HG03571 (cell line): ENCODE data around the gene FANCD2.
"Not testable (repeated sequence)": the region's sequence is repeated elsewhere in the genome, so short reads cannot be mapped to it uniquely, and the experiment has no call there.

Experiments
- ATAC-seq: cut with Tn5 transposase; IDR thresholded peaks from one replicate; pipeline ENCODE4 v1.9.1; 2021; ENCODE audit not compliant: unreplicated experiment

The FANCD2 gene

DNA sequence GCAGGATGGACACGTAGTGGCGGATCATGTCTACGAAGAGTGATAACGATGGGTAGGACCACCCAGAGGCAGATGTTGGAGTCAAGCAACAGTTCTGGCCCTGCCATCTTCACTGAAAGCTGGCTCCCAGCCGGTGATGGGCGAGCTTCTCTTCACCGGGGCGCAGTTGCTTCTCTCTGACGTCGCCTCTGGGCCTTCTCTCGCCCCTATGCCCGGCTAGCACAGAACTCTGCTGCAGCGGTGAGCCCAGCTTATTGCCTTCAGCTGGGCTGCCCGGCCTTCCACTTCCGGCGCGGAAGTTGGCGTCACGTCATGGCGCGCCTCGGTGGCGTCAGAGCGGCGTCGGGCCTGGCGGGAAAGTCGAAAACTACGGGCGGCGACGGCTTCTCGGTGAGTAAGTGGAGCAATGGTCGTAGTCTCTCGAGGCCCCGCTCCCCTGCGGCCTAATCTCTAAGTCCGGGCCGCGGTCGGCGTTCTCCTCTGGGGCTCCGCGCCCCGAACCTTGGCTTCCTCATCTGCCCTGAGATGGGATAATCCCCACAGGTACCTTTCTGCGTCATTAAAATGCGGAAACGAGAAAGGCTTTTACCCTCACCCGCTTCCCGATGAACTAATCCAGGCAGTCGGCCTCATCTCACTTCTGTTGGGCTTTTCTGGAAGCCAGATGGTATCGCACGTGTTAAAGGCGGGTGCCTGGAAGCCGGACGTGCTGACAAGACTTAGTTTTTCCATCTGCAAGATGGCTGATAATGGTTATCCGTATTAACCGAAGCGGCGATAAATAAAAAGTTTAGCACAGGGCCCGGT is at the start of gene FANCD2:
TSS of gene FANCD2 (plus strand) at position 354 of the 807 bp plus-strand sequence. CDS start 2,221 bp downstream, outside the sequence.
- peak; percentile 76 for ATAC-seq

DNA sequence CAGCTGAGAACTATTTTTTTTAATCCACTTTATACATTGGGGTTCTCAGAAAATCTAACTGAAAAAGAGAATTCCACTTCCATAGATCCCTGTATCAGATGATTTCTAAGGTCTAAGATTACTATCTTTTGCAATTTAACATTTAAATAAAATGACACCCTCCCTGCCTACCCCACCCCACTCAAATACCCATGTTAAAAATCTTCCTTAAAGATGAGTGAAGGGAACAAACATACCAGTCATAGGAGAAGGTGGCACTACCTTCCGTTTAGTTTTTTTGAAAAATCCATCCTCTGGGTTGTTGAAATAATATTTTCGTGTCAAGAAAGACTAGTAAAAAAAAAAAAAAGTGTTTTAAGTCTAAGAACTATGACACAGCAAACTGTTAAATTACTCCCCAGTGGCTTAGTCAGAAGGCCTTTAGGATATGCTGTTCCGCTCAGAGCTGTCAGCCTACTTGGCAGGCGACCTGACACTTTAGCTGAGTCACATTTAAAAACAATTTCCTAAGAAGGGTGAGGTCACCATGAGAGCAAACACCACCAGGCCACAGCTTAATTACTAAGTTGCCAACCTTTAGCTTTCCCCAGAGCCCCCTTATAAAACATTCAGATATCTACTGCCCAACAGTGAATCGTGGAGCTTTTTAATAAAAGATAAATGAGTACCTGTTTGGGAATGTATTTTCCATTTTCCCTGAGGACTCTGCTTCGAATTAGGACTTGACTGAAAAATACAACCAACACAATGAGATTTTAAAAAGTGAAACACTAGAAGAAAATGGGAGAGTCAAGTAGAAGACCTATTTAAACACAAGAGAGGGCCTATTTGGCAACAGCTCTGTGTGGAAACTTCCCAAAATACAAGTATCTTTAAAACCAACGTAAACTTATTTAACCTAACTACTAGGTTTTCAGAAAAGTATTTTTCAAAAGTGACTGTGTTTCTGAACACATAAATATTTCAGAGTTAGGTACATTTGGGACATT is 49.2 kb upstream of the FANCD2 start:
- no peak for ATAC-seq

DNA sequence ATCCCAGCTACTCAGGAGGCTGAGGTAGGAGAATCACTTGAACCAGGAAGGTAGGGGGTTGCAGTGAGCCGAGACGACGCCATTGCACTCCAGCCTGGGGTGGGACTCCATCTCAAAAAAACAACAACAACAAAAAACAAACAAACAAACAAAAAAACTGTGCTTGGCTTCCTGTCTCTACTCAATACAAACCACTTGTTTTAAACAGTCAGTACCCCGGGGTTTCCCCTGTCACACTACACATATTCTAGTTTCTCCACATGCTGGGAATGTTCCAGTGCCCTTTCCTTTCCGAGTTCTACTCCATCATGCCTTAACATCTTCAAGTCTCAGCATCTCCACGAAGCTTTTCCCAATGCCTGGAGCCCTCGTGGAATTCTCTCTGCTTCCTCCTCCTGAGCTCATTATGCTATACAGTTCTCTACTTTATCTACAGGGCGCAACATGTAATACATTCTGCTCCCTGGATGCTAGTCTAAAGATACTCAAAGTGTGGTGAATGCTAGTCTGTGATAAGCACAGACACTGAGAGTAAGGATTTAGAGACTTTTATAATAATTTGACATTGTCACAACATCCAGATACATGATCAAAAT is 47.4 kb upstream of the FANCD2 start:
- no peak for ATAC-seq

DNA sequence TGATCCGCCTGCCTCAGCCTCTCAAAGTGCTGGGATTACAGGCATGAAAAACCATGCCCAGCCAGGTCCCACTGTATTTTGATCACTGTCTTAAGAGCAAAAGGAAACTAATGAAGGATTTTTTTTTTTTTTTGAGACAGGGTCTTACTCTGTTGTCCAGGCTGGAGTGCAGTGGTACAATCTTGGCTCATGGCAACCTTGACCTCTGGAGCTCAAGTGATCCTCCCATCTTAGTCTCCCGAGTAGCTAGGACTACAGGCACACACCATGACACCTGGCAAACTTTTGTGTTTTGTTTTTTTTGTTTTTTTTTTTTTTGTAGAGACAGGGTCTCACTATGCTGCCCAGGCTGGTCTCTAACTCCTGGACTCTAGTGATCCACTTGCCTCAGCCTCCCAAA is 46.0 kb upstream of the FANCD2 start:
- no peak for ATAC-seq

DNA sequence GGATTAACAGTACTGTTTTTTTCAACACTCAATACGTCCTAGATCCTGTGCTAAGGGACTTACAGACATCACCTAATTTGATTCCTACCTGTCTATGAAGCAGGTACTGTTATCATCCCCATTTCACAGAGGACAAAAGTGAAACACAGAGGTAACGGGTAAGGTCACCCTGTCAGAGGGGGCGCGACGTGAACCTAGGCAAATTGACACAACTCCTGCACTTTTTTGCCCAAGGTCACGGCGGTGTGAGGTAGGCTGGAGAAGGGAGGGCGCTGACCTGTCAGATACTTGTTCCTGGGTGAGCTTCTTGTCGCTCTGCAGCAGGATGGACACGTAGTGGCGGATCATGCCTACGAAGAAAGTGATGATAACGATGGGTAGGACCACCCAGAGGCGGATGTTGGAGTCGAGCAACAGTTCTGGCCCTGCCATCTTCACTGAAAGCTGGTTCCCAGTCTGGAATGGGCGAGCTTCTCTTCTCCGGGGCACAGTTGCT is 40.0 kb upstream of the FANCD2 start:
- ATAC-seq = peak; percentile 25

DNA sequence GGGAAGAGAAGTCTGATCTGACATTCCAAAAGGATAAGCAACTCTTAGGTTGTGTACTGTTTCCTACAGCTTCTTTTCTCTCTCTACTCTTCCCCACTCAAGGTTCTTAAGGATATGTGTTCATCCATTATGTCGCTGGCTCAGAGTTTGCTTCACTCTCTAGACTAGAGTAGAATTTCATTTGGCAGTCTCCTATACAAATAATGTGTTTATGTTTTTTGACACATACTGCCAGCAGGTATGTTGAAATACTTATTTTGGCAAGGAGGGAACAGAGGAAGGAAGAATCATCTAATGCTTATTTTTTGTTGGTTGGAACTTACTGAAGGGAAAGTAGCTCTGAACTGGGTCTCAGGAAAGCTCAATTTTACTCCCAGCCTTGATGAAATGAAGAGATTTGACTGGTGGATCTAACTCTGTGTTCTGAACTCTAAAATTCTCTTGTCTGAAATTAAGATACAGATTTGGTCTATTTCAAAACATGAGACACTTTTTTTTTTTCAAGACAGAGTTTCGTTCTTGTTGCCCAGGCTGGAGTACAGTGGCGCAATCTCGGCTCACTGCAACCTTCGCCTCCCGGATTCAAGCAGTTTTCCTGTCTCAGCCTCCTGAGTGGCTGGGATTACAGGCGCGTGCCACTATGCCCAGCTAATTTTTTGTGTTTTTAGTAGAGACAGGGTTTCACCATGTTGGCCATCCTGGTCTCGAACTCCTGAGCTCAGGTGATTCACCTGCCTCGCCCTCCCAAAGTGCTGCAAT is 32.0 kb upstream of the FANCD2 start:
- ATAC-seq = no peak

DNA sequence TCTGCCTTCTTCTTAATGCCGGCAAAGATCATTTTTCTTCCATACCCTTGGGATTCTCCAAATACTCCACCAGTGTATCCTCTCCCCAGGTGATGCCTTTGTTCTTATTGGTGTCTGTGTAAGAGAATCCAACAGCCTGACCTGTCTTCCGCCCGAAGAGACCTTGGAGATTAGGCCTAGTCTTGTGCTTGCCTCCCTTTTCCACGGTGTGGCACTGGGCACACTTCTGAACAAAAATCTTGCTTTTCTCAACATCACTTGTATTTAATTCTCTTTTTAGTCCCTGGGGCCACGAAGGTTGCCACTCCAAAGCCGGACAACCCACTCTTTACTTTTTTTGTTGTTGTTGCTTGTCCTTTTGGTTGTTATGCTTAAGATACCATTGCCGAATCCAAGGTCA is 25.6 kb upstream of the FANCD2 start:
- ATAC-seq = no peak

DNA sequence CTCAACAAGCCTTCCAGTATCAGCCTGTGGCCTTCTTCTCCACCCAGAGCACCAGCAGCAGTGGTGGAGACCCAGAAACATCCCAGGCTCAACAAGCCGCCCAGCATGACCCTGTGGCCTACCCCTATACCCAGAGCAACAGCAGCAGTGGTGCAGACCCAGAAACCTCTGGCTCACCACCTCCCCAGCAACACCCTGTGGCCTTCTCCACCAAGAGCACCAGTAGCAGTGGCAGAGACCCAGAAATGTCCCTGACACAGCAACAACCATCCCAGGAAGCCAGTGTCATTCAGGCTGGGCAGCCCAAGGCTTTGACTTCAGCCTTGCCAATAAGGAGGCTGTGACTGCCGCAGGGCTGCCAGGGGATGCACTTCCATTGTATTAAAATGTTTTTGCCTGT is 23.3 kb upstream of the FANCD2 start:
- ATAC-seq = no peak

DNA sequence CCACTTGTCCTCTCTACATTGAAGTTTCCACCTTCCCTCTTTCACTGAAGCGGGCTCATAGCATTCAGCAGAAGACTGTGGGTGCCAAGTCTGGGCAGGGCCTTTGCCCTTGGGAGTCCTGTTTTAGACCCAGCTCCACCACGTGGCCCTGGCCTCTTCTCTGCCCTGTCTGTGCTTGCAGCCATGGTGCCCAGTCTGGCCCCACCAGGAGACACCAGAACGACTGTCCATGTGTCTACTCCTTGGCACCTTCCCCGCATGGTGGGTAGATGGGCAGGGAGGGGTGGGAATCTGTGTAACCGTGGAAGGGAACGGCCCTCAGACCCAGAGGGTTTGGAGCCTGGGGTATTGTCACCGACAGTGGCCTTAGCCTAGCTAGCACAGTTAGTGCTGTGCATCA is 21.7 kb upstream of the FANCD2 start:
- no peak for ATAC-seq

DNA sequence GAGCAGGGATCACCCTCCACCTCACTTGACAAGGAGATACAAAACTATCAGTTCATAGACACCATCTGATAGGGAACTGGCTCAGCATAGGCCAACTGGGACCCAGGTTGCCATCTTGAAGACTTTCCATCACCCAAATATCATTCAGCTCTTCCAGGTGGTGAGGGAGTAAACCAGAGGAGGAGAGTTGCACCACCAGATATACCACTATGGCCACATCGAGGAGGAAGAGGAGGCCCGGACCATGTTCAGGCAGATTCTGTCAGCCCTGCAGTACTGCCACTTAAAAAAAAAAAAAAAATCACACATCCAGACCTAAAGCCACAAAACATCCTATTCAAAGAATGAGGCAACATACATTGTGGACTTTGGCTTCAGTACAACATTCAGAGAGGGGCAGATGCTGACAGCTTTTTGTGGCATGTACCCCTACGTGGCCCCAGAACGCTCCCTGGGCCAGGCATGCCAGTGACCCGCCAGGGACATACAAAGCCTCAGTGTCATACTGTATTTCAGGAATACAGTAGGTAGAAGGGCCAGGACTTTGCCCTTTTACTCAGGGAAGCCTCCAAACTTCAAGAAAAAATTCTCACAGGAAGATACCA is 21.2 kb upstream of the FANCD2 start:
- no peak for ATAC-seq

DNA sequence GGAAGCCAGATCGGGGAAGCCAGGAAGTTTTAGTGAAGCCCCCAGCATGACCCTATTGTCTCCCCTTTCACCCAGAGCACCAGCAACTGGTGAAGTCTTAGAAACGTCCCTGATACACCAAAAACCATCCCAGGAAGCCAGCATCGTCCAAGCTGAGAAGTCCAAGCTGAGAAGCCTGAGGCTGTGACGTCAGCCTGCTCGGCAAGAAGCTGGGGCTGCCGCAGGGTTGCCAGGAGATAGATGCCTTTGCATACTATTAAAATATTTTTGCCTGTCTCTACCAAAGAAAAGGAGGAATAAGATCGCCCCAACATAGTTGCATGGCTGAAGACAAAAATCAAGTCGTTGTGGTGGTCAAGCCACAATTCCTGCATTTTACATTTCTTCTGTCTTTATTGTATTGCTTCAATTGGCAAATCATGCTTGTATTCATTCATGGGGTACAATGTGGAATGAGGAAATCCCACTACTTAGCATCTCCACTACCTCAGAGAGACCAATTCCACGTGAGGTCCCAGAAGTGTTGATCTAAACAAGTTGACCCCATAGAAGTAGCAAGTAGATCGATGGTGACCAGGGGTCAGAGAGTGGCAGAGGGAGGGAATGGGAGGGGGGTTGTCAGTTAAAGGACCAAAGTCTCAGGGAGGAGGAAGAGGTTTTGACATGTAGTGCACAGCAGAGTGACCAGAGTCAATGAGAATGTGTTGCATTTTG is 20.0 kb upstream of the FANCD2 start:
- no peak for ATAC-seq

DNA sequence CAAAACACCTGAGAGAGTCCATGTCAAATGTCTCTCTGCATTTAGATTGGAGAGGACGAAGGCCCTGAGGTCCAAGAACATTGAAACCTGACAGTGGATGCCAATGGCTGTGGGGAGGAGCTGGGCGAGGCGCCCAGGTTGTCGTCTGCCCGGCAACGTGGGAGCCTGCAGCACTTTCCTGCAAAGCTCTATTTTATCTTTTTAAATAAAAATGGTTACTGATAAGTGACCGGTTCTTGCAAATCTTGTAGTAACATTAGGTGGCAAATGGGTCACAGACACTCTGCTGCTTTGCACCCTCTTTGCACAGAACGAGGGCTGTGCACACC is 19.5 kb upstream of the FANCD2 start:
- no peak for ATAC-seq

DNA sequence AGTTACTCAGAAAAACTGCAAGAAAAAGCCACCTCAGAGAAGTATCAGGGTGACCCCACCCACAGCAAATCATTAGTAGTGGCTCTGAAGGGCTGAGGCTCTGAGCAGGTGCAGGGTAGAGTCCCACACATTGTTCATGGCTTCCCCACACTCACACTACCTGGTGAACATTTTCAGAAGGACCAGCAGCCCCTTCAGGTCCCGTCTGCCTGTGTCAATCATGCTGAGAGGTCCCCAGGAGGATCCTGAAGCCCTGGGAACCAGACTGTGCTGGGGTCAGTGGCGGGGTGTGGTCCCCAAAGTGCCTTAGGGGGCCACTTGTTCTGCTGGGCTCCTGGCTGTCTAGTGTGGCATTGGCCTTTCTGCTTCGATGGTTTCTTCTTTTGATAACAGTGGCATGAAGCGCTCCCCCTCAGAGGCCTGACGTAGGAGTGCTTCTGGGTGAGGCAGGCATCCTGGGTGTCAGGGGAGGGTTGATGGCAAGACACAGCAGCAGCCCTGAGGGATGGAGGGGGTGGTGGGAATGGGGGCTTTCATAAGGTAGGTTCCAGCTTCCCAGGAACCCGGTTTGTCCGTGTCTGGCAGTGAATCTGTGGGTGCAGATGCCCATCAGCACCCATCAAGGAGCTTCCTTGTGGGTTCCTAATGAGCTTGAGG is 19.0 kb upstream of the FANCD2 start:
- ATAC-seq = no peak

DNA sequence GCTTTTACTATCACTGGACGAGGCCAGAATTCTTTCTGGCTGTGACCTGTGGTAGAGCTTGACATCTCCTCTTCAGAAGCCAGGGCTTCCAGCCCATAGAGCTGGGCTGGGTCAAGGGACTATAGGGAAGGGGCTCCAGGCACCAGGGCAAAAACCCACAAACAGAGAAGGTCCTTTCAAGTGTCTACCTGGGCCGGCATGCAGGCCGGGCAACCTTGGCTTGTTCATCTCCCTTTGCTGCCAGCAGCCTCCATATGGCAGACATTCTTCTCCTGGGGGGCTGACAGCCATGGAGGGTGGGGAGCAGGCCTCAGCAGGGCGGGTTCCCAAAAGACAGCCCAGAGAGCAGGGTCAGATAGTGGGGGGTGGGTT is 18.0 kb upstream of the FANCD2 start:
- ATAC-seq = not testable (repeated sequence)

DNA sequence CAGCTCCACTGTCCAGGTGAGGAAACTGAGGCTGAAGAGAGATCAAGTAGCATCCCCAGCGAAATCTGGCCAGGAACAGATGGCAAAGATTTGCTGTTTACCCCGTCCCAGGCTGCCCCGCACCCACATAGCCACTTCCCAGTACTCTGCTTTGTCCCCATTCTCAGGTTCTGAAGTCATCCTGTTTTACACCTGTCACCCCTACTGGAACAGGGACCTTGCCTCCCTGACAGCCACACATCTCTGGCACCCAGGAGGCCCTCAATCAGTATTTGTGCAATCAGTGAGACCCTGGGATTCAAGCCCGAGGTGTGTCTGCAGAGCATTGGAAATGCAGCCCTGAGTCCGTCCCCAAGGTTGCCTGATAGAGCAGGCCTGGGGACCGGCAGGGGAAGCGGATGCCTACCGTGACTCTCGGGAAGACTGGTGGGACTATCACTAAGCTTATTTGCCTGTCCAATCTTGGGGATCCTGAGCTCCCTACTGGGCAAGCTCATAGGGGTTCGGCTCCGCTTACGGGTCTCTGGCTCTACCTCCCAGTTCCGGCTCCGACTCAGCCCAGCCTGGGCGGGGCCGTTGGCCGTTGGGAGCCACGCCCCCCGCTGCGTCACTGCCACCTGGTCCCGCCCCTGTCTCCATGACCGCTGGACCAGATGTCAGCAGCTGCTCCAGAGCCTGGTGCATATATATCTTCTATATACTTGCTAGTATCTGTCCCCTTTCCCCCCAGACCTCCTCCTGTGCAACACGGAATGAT is 17.5 kb upstream of the FANCD2 start:
- ATAC-seq = peak; percentile 60

DNA sequence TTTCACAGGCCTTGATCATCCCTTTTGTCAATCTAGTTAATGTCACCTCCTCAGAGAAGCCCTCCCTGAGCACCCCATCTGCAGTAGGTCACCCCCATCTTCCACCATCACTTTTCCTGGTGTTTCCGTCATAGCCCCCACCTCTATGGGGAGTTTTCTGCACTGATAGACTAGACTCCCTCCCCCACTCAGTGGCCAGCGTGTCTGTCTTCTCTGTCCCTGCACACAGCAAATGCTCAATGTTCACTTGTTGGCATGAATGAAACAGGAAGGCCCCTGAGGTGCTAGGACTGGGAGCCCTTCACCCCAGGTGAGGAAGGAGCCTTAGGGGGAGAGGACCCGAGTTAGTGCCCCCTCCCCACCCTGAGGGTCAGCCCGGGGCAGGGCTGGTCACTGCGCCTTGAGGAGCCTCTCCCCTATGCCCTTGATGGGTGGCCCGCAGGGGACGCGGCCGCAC is 15.8 kb upstream of the FANCD2 start:
- no peak for ATAC-seq

DNA sequence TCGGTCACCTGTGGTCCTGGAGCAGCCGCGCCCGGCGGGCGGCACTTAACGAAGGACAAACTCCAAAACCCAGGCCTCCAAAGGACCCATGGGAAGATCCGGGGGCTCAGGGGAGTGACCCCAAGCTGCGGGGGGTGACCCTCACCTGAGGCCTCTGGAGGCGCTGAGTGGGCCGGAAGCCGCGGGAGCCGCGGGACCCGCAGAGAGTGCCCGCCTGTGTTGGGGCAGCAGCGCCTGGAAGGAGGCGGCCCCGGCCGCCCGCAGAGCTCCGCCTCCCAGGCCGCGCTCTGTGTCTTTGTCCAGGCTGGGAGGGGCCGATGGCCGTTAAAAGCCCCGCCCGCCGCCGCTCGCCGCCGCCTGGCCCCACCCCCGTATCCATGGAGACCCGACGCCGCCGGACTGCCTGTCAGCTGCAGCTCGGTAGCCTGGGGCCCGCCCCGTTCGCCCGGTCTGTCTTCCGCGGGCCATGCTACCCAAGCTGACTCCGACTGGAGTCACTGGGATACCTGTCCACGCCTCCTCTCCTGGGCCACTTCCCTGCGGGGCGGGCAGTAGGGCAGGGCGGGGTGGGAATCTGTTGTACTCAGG is 15.3 kb upstream of the FANCD2 start:
- ATAC-seq = peak; percentile 87

DNA sequence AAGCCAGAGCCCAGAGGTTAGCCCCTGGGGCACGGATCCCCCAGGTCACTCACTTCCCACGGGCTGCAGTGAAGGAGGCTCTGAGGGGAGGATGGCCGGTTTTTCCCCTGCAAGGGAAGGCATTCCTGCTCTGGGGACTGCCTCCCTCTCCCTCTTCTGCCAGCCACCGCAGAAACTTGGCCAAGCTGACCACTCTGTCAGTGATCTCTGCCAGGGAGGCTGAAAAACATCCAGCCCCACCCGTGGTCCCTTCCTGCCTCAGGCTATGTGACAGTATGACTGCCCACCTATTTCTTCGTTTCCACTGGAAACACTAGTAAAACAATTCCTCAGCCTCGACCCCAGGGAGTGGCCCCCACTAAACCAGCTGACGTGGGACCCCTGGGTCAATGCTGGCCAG is 14.6 kb upstream of the FANCD2 start:
- ATAC-seq = no peak
